GM18873 (cell line): ENCODE results near the gene AMZ2.
"Not testable (repeated sequence)": the region's sequence is repeated elsewhere in the genome, so short reads cannot be mapped to it uniquely, and the experiment has no call there.

Experiments used
- ATAC-seq: cut with Tn5 transposase; IDR thresholded peaks from one replicate; pipeline ENCODE4 v1.9.1; 2021; ENCODE audit warnings: mild to moderate bottlenecking, moderate library complexity, moderate number of reproducible peaks; ENCODE audit not compliant: unreplicated experiment, low FRiP score

Gene AMZ2

GRCh38 chr17:68248199-68248825 is 469 bp downstream of the AMZ2 start:
- ATAC-seq, result peak; percentile 22

- no peak for ATAC-seq
Measured at GRCh38 chr17:68248891-68249290, 1.0 kb downstream of the AMZ2 start.

DNA sequence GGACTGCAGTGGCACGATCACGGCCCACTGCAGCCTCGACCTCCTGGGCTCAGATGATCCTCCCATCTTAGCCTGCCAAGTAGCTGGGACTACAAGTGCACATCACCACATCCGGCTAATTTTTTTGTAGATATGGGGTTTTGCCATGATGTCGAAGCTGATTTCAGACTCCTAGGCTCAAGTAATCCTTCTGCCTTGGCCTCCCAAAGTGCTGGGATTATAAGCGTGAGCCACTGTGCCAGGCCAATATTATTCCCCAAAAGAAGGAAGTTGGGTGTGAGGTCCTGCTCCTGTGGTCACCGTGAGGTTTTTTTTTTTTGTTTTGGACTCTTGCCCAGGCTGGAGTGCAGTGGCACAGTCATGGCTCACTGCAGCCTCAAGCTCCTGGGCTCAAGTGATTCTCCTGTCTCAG is 1.5 kb downstream of the AMZ2 start:
- no peak for ATAC-seq

- ATAC-seq, result not testable (repeated sequence)
Measured at GRCh38 chr17:68253426-68253825, 5.6 kb downstream of the AMZ2 start.

DNA sequence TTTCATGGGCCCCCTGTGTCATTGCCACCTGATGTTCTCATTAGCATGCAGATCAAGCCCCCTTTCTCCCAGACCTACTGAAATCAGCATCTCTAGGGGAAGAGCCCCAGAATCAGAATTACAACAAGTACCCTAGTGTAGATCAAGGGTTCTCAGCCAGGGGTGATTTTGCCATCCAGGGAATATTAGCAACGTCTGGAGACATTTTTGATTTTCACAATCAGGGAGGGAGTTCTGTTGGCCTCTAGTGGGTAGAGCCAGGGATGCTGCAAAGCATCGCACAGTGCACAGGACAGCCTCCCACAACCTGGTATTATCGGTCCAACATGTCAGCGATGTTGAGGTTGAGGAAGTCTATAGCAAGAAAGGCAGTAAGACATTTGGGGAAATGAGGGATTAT is 7.3 kb downstream of the AMZ2 start:
- no peak for ATAC-seq

DNA sequence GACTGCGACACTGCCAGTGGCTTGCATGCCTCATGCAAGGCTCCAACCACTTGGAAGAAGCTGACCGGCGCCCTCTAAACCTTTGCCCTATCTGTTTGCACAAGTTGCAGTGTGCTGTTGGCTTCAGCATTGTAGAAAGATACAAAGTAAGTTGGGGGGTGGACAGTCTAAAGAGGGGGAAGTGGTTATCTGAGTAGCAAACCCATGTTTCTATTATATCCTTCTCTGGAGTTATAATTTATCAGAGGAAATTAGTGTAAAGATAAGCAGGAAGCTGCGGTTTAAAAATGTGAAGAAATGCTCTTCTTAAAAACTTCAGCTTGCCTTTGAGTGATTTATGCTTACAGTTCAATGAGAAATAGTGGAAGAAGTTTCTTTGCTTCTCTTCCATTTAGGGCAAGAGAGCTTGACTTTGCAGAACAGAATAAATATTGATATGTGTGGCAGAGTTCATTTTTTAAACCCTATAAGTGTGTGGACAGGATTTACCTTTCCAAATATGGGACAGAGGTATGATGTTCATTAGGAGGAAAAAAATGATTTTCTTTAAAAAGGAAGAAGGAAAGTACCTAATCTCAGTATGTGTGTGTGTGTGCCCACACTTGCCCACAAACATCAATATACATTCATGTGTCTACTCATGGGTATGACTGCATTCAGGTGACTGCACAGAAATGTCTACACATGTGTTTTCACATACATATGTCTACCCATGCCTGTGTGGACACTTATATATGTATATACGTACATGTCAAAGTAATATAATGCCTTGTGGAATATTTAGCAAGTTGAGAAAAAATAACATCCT is 8.1 kb downstream of the AMZ2 start:
- no peak for ATAC-seq

DNA sequence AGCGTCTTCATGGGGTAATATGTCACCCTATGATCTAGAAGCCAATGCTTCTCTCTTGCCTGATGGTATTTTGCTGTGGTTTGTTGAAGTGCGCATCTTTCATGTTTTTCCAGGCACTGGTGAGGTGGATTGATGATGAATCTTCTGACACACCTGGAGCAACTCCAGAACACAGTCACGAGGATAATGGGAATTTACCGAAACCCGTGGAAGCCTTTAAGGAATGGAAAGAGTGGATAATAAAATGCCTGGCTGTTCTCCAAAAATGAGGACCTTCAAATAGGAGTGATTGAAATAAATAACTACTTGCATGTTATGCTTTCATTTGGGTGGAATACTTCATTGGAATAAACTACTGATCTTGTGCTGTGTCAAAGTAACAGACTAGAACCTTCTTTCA is 8.9 kb downstream of the AMZ2 start:
- not testable (repeated sequence) for ATAC-seq

DNA sequence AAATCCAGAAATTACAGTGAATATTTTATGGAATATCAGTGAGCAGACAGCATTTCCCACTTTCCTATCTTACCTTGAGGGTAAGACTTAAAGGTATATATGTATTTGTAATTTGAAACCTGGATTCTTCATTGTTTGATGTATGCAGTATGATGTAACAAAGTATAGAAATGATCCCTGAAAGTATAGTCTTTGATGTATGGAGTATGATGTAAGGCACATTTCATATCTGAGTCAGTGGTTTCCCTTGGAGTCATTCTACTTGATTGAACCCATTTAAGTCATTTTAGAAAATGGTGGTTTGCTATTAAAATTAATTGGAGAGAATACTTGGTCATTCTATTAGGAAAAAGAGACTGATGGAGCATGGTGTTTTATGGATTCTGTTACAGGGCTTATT is 10.1 kb downstream of the AMZ2 start:
- ATAC-seq, result no peak

- peak; percentile 71 for ATAC-seq
Measured at GRCh38 chr17:68258890-68259647, 11.2 kb downstream of the AMZ2 start.

DNA sequence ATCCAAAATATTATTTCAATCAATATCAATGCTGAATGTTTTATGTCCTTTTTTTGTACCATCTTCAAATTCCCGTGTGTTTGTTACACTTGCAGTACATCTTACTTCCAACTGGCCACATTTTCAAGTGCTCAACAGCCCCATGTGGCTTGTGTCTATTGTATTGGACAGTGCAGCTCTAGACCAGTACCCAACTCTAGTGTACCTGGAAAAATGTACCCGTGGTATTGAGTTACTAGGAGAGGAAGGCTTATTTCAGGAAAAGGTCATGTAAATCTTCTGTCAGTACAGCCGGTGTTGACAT is 11.8 kb downstream of the AMZ2 start:
- ATAC-seq, result not testable (repeated sequence)

GRCh38 chr17:68260051-68260762 is 12.4 kb downstream of the AMZ2 start:
- no peak for ATAC-seq

DNA sequence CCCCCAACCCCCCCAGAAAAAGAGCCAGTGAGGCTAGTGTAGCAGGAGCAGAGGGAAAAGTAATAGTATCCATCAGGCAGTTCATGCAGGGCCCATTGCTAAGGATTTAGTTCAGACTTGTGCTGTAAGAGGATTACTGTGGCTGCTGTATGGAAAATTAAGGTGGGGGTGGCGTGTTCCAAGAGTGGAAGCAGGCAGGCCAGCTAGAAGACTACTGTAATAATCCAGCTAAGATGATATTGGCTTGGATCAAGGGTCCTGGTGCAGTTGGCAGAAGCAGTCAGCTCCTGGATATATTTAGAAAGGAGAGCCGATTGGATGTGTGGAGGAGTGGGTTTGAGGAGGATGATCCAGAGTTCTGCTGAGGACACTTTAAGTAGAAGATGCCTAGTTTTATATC is 14.6 kb downstream of the AMZ2 start:
- not testable (repeated sequence) for ATAC-seq

DNA sequence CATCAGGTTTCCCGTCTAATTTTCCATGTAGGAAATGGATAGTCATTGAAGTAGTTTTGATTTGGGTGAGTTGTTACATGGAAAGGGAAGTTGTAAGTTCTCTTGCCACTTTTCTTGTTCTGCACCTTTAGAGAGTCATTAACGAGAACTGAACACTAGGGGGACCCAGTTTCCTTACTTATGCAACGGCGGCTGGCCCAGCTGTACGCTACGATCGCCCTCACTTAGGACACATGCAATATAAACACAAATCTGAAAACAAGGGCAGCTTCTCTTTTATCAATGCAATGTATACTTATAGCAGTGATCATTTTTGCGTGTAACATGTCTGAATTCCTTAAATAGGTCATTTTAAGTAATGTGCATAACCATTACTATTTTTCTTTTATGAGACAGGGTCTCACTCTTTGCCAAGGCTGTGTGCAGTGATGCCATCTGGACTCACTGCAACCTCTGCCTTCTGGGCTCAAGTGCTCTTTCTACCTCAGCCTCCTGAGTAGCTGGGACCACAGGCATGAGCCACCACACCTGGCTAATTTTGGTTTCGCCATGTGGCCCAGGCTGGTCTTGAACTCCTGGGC is 15.3 kb downstream of the AMZ2 start:
- not testable (repeated sequence) for ATAC-seq

- not testable (repeated sequence) for ATAC-seq
Measured at GRCh38 chr17:68265833-68266232, 18.0 kb downstream of the AMZ2 start.

- no peak for ATAC-seq
Measured at GRCh38 chr17:68273722-68274121, 25.9 kb downstream of the AMZ2 start.

GRCh38 chr17:68276339-68276738 is 28.5 kb downstream of the AMZ2 start:
- ATAC-seq, result not testable (repeated sequence)

- ATAC-seq, result no peak
Measured at GRCh38 chr17:68277807-68278206, 30.0 kb downstream of the AMZ2 start.

DNA sequence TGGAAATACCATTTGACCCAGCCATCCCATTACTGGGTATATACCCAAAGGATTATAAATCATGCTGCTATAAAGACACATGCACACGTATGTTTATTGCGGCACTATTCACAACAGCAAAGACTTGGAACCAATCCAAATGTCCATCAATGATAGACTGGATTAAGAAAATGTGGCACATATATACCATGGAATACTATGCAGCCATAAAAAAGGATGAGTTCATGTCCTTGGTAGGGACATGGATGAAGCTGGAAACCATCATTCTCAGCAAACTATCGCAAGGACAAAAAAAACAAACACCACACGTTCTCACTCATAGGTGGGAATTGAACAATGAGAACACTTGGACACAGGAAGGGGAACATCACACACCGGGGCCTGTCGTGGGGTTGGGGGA is 34.1 kb downstream of the AMZ2 start:
- not testable (repeated sequence) for ATAC-seq

GRCh38 chr17:68288375-68288774 is 40.5 kb downstream of the AMZ2 start:
- no peak for ATAC-seq

GRCh38 chr17:68288804-68289203 is 41.0 kb downstream of the AMZ2 start:
- no peak for ATAC-seq
